Activated naive CD4-positive, alpha-beta T cell treated with anti-CD3 and anti-CD28 coated beads, Interleukin-2, amount 10 ng/mL, durations not matched to agents 7 days and 5 days (primary cell): ENCODE measurements around the gene ERFE.

Experiments
- CTCF ChIA-PET: fragments of 350-600 bp; sonication (Branson Sonifier 250); formaldehyde crosslinking; loops from one replicate; lab custom pipeline; 2021; ENCODE audit warnings: antibody characterized with exemption; lab: Charles Lee
- DNase-seq: peaks from one replicate; pipeline ENCODE4 v3.0.0-alpha.2; 2020
- H3K27ac Mint-ChIP-seq: one replicate; pipeline ENCODE4 v1.8.0; 2021; ENCODE audit warnings: mild to moderate bottlenecking, moderate library complexity, mixed read lengths
- H3K27me3 Mint-ChIP-seq: one replicate; pipeline ENCODE4 v1.8.0; 2021; ENCODE audit warnings: mild to moderate bottlenecking, mixed read lengths
- H3K36me3 Mint-ChIP-seq: one replicate; pipeline ENCODE4 v1.8.0; 2021; ENCODE audit warnings: mixed read lengths
- H3K4me1 Mint-ChIP-seq: one replicate; pipeline ENCODE4 v1.8.0; 2021; ENCODE audit warnings: mixed read lengths
- H3K4me3 Mint-ChIP-seq: one replicate; pipeline ENCODE4 v1.8.0; 2021; ENCODE audit warnings: mild to moderate bottlenecking, moderate library complexity, mixed read lengths
- H3K9me3 Mint-ChIP-seq: one replicate; pipeline ENCODE4 v1.8.0; 2021; ENCODE audit warnings: mixed read lengths

Gene ERFE

GRCh38 chr2:238122287-238123217 lies 36.2 kb upstream of the ERFE start:
- no peak overlapping the region for H3K4me3 Mint-ChIP-seq
- DNase-seq: no peak
- no peaks in the 10 kb centered on the region for H3K36me3 Mint-ChIP-seq
- CTCF ChIA-PET: no interaction called here
- no peak overlapping the region for H3K27ac Mint-ChIP-seq
- no peaks in the 10 kb centered on the region for H3K9me3 Mint-ChIP-seq
- H3K27me3 Mint-ChIP-seq: peaks cover 27% of the 10 kb centered on the region
- H3K4me1 Mint-ChIP-seq: no peaks in the 10 kb centered on the region

- Mint-ChIP-seq H3K36me3 (no peaks in the 10 kb centered on the region), H3K27me3 (peaks cover 19% of the 10 kb centered on the region), H3K9me3 (no peaks in the 10 kb centered on the region), H3K27ac (no peak overlapping the region), H3K4me3 (no peak overlapping the region), H3K4me1 (no peaks in the 10 kb centered on the region)
- DNase-seq: no peak
- CTCF ChIA-PET: no interaction called here
Measured at GRCh38 chr2:238123218-238123971, 35.4 kb upstream of the ERFE start.

DNA sequence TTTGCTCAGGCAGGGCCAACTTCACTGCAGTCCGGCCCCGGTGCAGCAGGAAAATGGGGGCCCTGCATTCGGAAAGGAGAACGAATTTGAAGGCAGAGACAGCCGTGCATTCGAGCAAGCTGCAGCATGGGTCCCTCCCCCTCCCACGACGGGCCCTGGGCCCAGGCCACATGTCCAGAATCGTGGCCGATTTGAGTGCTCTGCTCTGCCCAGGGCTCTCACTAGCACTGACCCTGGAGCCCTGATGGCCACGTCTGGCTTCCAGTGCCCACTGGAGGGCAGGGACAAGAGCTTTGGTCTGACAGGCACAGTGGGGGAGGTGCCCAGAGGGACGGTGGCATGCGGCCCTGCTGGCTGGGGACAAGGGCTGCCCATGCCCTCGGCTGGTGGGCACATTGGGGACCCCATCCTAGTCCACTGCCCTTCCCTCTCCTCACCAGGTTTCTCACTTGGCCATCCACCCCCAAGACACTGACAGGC lies 34.7 kb upstream of the ERFE start:
- CTCF ChIA-PET: no interaction called here

GRCh38 chr2:238124488-238125126 lies 34.2 kb upstream of the ERFE start:
- Mint-ChIP-seq H3K9me3 (no peaks in the 10 kb centered on the region), H3K4me3 (no peak overlapping the region), H3K4me1 (no peaks in the 10 kb centered on the region), H3K27ac (no peak overlapping the region), H3K36me3 (no peaks in the 10 kb centered on the region), H3K27me3 (peaks cover 7% of the 10 kb centered on the region)
- CTCF ChIA-PET: no interaction called here
- no peak for DNase-seq

More for the DNA sequence above, 34.7 kb upstream of the ERFE start:
- Mint-ChIP-seq H3K4me1 (no peaks in the 10 kb centered on the region), H3K9me3 (no peaks in the 10 kb centered on the region), H3K27me3 (peaks cover 13% of the 10 kb centered on the region), H3K4me3 (no peak overlapping the region), H3K27ac (no peak overlapping the region), H3K36me3 (no peaks in the 10 kb centered on the region)
- no peak for DNase-seq

DNA sequence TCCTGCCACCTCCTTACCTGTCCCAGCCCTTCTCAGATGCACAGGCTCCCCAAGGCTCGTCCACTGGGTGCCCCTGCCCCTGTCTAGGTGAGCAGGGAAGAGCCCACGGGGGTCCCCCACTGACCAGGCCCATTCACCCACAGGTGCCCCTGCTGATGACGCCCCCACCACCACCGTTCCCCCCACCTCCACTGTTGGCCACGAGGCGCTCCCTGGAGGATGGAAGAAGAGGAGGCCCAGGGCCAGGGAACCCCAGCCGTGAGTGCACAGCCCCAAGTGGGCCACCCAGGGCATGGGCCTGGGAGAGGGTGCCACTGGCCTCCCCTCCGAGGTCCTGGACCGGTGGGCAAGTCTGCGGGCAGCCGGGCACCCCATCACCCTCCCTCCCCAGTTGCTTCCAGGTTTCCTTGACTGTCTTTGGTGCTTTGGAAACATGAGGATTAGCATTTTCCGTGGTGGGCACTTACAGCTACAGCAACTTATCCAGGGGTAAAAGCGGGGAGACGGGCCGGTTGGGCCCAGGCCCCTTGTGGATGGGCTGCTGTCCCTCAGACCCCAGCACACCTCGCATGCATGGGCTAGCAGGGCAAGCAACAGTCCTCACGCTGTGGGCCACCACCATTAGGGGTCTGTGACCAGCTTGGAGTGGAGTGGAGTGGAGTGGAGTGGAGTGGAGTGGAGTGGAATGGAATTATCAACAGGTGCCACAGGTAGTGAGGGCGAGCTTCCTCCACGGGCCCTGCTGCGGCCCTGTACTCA lies 33.5 kb upstream of the ERFE start:
- Mint-ChIP-seq H3K27ac (no peak overlapping the region), H3K4me3 (no peak overlapping the region), H3K4me1 (no peaks in the 10 kb centered on the region), H3K9me3 (no peaks in the 10 kb centered on the region), H3K27me3 (no peaks in the 10 kb centered on the region), H3K36me3 (no peaks in the 10 kb centered on the region)
- DNase-seq: no peak
- CTCF ChIA-PET: no interaction called here

GRCh38 chr2:238126338-238126737 lies 32.4 kb upstream of the ERFE start:
- DNase-seq: no peak
- Mint-ChIP-seq H3K27ac (no peak overlapping the region), H3K36me3 (no peaks in the 10 kb centered on the region), H3K4me1 (no peaks in the 10 kb centered on the region), H3K4me3 (no peak overlapping the region), H3K27me3 (no peaks in the 10 kb centered on the region), H3K9me3 (no peaks in the 10 kb centered on the region)
- CTCF ChIA-PET: no interaction called here

GRCh38 chr2:238126775-238127164 lies 32.0 kb upstream of the ERFE start:
- H3K4me1 Mint-ChIP-seq: no peaks in the 10 kb centered on the region
- no peak overlapping the region for H3K27ac Mint-ChIP-seq
- DNase-seq: no peak
- H3K4me3 Mint-ChIP-seq: no peak overlapping the region
- H3K27me3 Mint-ChIP-seq: no peaks in the 10 kb centered on the region
- no peaks in the 10 kb centered on the region for H3K36me3 Mint-ChIP-seq
- no peaks in the 10 kb centered on the region for H3K9me3 Mint-ChIP-seq
- CTCF ChIA-PET: interaction anchor here (1.0 kb wide), 2 partner anchors 11 to 37 kb away, joined by 3 to 4 read pairs; partner anchors contain the start of gene KLHL30

DNA sequence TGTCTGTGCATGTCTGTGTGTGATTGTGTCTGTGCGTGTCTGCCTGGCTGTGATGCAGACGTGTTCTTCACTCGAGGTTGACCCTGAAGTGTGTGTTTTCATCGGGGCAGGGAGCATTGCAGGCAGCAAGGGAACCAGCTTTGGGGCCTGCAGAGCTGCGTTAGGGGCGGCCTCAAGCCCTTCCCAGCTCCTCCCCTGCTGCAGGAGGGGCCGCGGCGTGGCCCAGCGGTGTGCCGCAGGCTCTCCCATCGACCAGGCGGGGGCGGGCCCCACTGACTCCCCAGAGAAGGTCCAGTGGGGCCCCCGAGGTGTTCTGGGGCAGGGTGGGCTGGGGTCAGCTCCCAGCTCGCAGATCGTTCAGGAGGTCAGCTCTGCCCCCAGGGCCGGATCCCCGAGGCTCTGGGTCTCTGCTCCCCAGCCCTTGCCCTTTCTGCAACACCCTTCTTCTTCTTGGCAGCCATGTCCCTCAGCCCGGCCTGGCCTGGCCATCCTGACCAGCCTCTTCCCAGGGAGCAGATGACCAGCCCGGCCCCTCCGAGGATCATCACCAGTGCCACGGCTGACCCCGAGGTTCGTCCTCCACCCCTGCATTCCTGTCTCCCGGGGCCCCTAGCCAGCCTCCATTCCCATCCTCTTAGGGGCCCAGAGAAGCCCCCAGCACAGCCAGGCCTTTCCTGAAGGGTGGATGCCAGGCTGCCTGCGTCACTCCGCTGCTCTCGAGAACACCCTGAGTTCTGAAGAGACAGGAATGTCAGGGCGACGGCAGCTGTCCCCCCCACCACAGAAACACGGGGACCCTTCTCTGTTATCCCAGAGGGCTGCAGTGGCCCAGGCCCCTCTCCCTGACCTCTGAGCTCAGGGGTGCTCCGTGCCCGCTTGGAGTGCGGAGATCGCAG lies 31.4 kb upstream of the ERFE start:
- H3K4me1 Mint-ChIP-seq: no peaks in the 10 kb centered on the region
- H3K36me3 Mint-ChIP-seq: no peaks in the 10 kb centered on the region
- H3K27me3 Mint-ChIP-seq: no peaks in the 10 kb centered on the region
- CTCF ChIA-PET: interaction anchor here (1.0 kb wide), 2 partner anchors 11 to 36 kb away, joined by 3 to 4 read pairs; partner anchors contain the start of gene KLHL30
- no peak overlapping the region for H3K4me3 Mint-ChIP-seq
- no peak overlapping the region for H3K27ac Mint-ChIP-seq
- H3K9me3 Mint-ChIP-seq: no peaks in the 10 kb centered on the region
- DNase-seq: peak; percentile 37

GRCh38 chr2:238128061-238128440 lies 30.7 kb upstream of the ERFE start:
- no peak overlapping the region for H3K27ac Mint-ChIP-seq
- no peaks in the 10 kb centered on the region for H3K27me3 Mint-ChIP-seq
- H3K36me3 Mint-ChIP-seq: no peaks in the 10 kb centered on the region
- CTCF ChIA-PET: no interaction called here
- no peak for DNase-seq
- H3K4me3 Mint-ChIP-seq: no peak overlapping the region
- H3K4me1 Mint-ChIP-seq: no peaks in the 10 kb centered on the region
- H3K9me3 Mint-ChIP-seq: no peaks in the 10 kb centered on the region

DNA sequence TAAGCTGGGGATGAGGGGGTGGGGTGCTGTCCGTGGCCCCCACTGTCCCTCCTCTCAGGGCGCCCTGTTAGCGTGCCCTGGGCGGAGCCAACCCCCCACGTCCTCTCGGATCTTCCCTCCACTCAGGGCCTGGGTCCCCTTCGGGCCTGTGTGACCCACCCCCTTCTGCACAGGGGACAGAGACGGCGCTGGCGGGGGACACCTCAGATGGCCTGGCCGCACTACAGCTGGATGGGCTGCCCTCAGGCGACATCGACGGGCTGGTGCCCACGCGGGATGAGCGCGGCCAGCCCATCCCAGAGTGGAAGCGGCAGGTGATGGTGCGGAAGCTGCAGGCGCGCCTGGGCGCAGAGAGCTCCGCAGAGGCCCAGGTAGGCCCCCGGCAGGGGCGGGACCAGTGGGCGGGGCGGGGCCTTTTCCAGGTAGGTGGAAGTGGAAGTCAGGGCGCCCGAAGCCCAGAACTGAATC lies 30.2 kb upstream of the ERFE start:
- no peak overlapping the region for H3K27ac Mint-ChIP-seq
- H3K27me3 Mint-ChIP-seq: no peaks in the 10 kb centered on the region
- CTCF ChIA-PET: no interaction called here
- no peak overlapping the region for H3K4me3 Mint-ChIP-seq
- DNase-seq: no peak
- H3K4me1 Mint-ChIP-seq: no peaks in the 10 kb centered on the region
- H3K9me3 Mint-ChIP-seq: no peaks in the 10 kb centered on the region
- H3K36me3 Mint-ChIP-seq: no peaks in the 10 kb centered on the region

GRCh38 chr2:238129166-238130010 lies 29.4 kb upstream of the ERFE start:
- Mint-ChIP-seq H3K36me3 (no peaks in the 10 kb centered on the region), H3K4me3 (no peak overlapping the region), H3K27ac (no peak overlapping the region)

DNA sequence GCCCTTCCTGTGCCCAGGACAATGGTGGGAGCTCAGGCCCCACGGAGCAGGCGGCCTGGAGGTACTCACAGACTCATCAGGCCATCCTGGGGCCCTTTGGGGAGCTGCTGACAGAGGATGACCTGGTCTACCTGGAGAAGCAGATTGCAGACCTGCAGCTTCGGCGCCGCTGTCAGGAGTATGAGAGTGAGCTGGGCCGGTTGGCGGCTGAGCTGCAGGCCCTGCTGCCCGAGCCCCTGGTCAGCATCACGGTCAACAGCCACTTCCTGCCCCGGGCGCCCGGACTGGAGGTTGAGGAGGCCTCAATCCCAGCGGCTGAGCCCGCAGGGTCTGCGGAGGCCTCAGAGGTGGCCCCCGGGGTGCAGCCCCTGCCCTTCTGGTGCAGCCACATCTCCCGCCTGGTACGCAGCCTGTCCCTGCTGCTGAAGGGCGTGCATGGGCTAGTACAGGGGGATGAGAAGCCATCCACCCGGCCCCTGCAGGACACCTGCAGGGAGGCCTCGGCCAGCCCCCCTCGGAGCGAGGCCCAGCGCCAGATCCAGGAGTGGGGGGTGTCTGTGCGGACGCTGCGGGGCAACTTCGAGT lies 28.6 kb upstream of the ERFE start:
- CTCF ChIA-PET: interaction anchor here (1.1 kb wide), 1 partner anchor 21 kb away, joined by 3 read pairs; no protein-coding TSS in a partner anchor
- no peaks in the 10 kb centered on the region for H3K27me3 Mint-ChIP-seq

More at GRCh38 chr2:238129166-238130010, 29.4 kb upstream of the ERFE start:
- CTCF ChIA-PET: interaction anchor here (1.1 kb wide), 1 partner anchor 20 kb away, joined by 3 read pairs; no protein-coding TSS in a partner anchor
- Mint-ChIP-seq H3K9me3 (no peaks in the 10 kb centered on the region), H3K27me3 (no peaks in the 10 kb centered on the region), H3K4me1 (no peaks in the 10 kb centered on the region)
- DNase-seq: no peak

More for the DNA sequence above, 28.6 kb upstream of the ERFE start:
- Mint-ChIP-seq H3K4me1 (no peaks in the 10 kb centered on the region), H3K36me3 (no peaks in the 10 kb centered on the region), H3K9me3 (no peaks in the 10 kb centered on the region), H3K27ac (no peak overlapping the region), H3K4me3 (no peak overlapping the region)
- DNase-seq: no peak
